SJCRH30 (cell line): ENCODE data around the gene ALAD. TPM values are rescaled to one million over a fixed set of nuclear protein-coding genes. Genes with fewer than 3 reads are reported as not detected.

Experiments used
- total RNA-seq: library from RNA; depleted of rRNA; stranded (reverse); fragments of >200 nt; shearing (Covaris generic); gene quantifications from 2 replicates; pipeline ENCODE4 v1.2.3, GENCODE V29; 2014; rRNA removed

ALAD gene
- total RNA-seq, 1 experiment from 2014 or later = 13.3 TPM

Other genes with a start within 250 kb of the ALAD start
- gene FKBP15, start 180.0 kb downstream of the ALAD start, total RNA-seq = 22.2 and 26.3 TPM in 2 replicates
- gene SLC31A1, start 179.7 kb downstream of the ALAD start, total RNA-seq = 28.3 and 28.5 TPM in 2 replicates
- gene CDC26, start 125.7 kb downstream of the ALAD start, total RNA-seq = 76.2 and 82.6 TPM in 2 replicates
- gene PRPF4, start 125.6 kb downstream of the ALAD start, total RNA-seq = 74.3 and 74.4 TPM in 2 replicates
- 0.05 TPM in 1 of 2 replicates, not detected in the other for gene RNF183, start 97.9 kb downstream of the ALAD start, total RNA-seq
- 0.77 and 0.79 TPM in 2 replicates for gene WDR31, start 61.0 kb downstream of the ALAD start, total RNA-seq
- 0.10 and 0.15 TPM in 2 replicates for gene BSPRY, start 51.7 kb downstream of the ALAD start, total RNA-seq
- gene HDHD3, start 24.3 kb downstream of the ALAD start, total RNA-seq = 3.8 and 4.6 TPM in 2 replicates
- gene POLE3, start 9.4 kb upstream of the ALAD start, total RNA-seq = 152 and 157 TPM in 2 replicates
- 0.69 and 0.96 TPM in 2 replicates for gene C9orf43, start 9.5 kb upstream of the ALAD start, total RNA-seq
- gene RGS3, start 62.4 kb upstream of the ALAD start, total RNA-seq = 35.8 and 36.7 TPM in 2 replicates